HepG2 (cell line): ENCODE results near the gene SLC2A8. TPM values are rescaled to one million over a fixed set of nuclear protein-coding genes. Genes with fewer than 3 reads are reported as not detected.

Source experiments
- HES4 ChIP-seq: sonication (generic); formaldehyde crosslinking; IDR thresholded peaks from 2 replicates; pipeline ENCODE4 v1.9.0; 2021; ENCODE audit warnings: mild to moderate bottlenecking, missing genetic modification reagents, borderline replicate concordance
- HHEX ChIP-seq: IDR thresholded peaks from 2 replicates; pipeline ENCODE4 v1.6.1; 2016; ENCODE audit warnings: control low read depth
- HNRNPLL ChIP-seq: fragments of 200-400 bp; formaldehyde crosslinking; IDR thresholded peaks from 2 replicates; pipeline ENCODE4 v1.6.1; 2017; ENCODE audit warnings: mild to moderate bottlenecking, low read depth, low read length; ENCODE audit not compliant: poor library complexity, severe bottlenecking
- MEIS2 ChIP-seq: sonication (generic); formaldehyde crosslinking; IDR thresholded peaks from 2 replicates; pipeline ENCODE4 v1.9.0; 2021; ENCODE audit warnings: mild to moderate bottlenecking, missing genetic modification reagents
- NR3C1 ChIP-seq: sonication (generic); formaldehyde crosslinking; IDR thresholded peaks from 2 replicates; pipeline ENCODE4 v1.4.0; 2020; ENCODE audit warnings: missing genetic modification reagents
- SALL2 ChIP-seq: sonication (generic); formaldehyde crosslinking; IDR thresholded peaks from 2 replicates; pipeline ENCODE4 v1.8.1; 2023; ENCODE audit warnings: mild to moderate bottlenecking, missing genetic modification reagents, inconsistent platforms
- SNAI1 ChIP-seq: sonication (generic); formaldehyde crosslinking; IDR thresholded peaks from 2 replicates; pipeline ENCODE4 v1.5.0; 2020; ENCODE audit warnings: mild to moderate bottlenecking, missing genetic modification reagents, borderline replicate concordance
- SNRNP70 ChIP-seq: fragments of 200-400 bp; formaldehyde crosslinking; IDR thresholded peaks from 2 replicates; pipeline ENCODE4 v1.6.1; 2017; ENCODE audit warnings: mild to moderate bottlenecking, low read depth, low read length, moderate library complexity
- SRF ChIP-seq: IDR thresholded peaks from 2 replicates; pipeline ENCODE4 v1.6.1; 2011; ENCODE audit warnings: mild to moderate bottlenecking, low read depth, low read length, moderate library complexity
- ZNF12 ChIP-seq: sonication (generic); formaldehyde crosslinking; IDR thresholded peaks from 2 replicates; pipeline ENCODE4 v1.5.0; 2020; ENCODE audit warnings: missing genetic modification reagents
- ZNF143 ChIP-seq: sonication (generic); formaldehyde crosslinking; IDR thresholded peaks from 2 replicates; pipeline ENCODE4 v1.4.0; 2020; ENCODE audit warnings: missing genetic modification reagents
- polyA plus RNA-seq, 8 experiments: library from polyadenylated mRNA; depleted of rRNA in 3 of 8; stranded (reverse) in 7 of 8; unstranded in 1 of 8; fragments of >200 nt; fragmentation: Illumina TruSeq in 4 of 8; extraction: Trizol in 4 of 8; gene quantifications; 2 replicates each; pipeline versions ENCODE4 v1.2.1 to v1.2.3, GENCODE V29; 2011 to 2016; ENCODE audit warnings: low read depth in 4 of 8, missing spikeins in 1 of 8, mixed read lengths in 1 of 8; ENCODE audit not compliant: insufficient read depth in 1 of 8
- total RNA-seq, 5 experiments: library from RNA; depleted of rRNA; stranded (reverse); fragments of >200 nt; fragmentation: Illumina TruSeq; extraction: Trizol; gene quantifications; 2 replicates each; pipeline ENCODE4 v1.2.3, GENCODE V29; 2016; ENCODE audit warnings: low read depth in 1 of 5
- TF ChIP-seq, protein P1 (sequence below): sonication (generic); formaldehyde crosslinking; IDR thresholded peaks from 2 replicates; pipeline ENCODE4 v1.5.0; 2020; ENCODE audit warnings: missing genetic modification reagents
- TF ChIP-seq, protein P2 (sequence below): sonication (generic); formaldehyde crosslinking; conservative IDR thresholded peaks from 2 replicates; pipeline ENCODE4 v1.8.1; 2023; ENCODE audit warnings: missing genetic modification reagents

The SLC2A8 gene
- total and polyA plus RNA-seq, 2 of the 13 experiments (the other 11 are each of a cell fraction or from before 2014, with no cell fraction given), result 22.6 to 48.6 TPM

DNA sequence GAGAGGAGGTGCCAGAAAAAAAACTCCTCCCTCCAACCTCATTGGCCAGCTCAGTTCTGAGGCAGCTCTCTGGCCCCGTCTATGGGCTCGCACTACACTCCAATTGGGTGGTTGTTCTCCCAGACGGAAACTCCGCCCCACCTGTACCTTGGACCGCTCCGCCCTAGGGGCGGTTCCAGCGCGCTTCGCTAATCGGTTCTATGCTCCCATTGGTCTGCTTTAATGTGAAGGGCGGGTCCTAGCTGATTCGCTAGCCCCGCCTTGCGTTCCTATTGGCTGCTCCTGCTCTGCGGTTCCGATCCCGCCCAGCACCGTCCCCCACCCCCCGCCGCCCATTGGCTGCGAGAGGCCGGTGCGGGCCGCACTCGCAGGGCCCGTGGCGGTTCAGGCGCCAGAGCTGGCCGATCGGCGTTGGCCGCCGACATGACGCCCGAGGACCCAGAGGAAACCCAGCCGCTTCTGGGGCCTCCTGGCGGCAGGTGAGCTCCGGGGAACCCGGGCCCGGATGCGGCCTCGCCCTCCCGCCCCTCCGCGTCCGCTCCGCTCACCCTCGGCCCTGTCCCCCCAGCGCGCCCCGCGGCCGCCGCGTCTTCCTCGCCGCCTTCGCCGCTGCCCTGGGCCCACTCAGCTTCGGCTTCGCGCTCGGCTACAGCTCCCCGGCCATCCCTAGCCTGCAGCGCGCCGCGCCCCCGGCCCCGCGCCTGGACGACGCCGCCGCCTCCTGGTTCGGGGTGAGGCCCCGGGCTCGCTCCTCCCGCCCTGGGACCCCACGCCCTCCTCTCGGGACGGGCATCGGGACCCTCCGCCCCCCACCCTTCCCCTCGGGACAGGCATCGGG is at the start of gene SLC2A8 (continued):
- 0 out of 2 replicates have a peak, but pooled peaks have one; percentile 43 for TF ChIP-seq SNAI1 (CRISPR knock-in tag)
- TF ChIP-seq SALL2, result peak; percentile 61; the same call in 1 of the 2 replicates
- TF ChIP-seq MEIS2 (CRISPR knock-in tag), result 0 out of 2 replicates have a peak, but pooled peaks have one; percentile 61
- TF ChIP-seq ZNF12 (CRISPR knock-in tag), result no peak
- no peak for TF ChIP-seq SNRNP70
- peak; percentile 72; the same call in 1 of the 2 replicates for TF ChIP-seq HES4 (CRISPR knock-in tag)
- TF ChIP-seq, protein P1, sequence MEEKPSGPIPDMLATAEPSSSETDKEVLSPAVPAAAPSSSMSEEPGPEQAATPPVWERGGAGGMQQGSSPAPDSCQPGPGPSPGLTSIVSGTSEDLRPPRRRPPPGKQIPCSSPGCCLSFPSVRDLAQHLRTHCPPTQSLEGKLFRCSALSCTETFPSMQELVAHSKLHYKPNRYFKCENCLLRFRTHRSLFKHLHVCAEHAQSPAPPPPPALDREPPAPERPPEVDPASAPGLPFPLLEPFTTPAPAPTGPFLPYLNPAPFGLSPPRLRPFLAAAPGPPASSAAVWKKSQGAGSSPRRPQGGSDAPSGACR, result no peak
- peak; percentile 70 for TF ChIP-seq HNRNPLL
- TF ChIP-seq, protein P2, sequence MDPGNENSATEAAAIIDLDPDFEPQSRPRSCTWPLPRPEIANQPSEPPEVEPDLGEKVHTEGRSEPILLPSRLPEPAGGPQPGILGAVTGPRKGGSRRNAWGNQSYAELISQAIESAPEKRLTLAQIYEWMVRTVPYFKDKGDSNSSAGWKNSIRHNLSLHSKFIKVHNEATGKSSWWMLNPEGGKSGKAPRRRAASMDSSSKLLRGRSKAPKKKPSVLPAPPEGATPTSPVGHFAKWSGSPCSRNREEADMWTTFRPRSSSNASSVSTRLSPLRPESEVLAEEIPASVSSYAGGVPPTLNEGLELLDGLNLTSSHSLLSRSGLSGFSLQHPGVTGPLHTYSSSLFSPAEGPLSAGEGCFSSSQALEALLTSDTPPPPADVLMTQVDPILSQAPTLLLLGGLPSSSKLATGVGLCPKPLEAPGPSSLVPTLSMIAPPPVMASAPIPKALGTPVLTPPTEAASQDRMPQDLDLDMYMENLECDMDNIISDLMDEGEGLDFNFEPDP (CRISPR knock-in tag), result no peak
- TF ChIP-seq HHEX (CRISPR knock-in tag), result no peak
- no peak for TF ChIP-seq NR3C1 (CRISPR knock-in tag)
- TF ChIP-seq SRF, result no peak
- TF ChIP-seq ZNF143 (CRISPR knock-in tag), result peak; percentile 14; the same call in 1 of the 2 replicates
